CD8-positive, alpha-beta memory T cell (primary cell): ENCODE data around the gene UBE2N. TPM values are rescaled to one million over a fixed set of nuclear protein-coding genes. Genes with fewer than 3 reads are reported as not detected.
A peak's percentile ranks its signal among the peaks of the same experiment; 100 is the strongest.

Experiments
- CTCF ChIA-PET: fragments of 350-600 bp; sonication (Branson Sonifier 250); formaldehyde crosslinking; loops from one replicate; lab custom pipeline; 2021; ENCODE audit warnings: antibody characterized with exemption; lab: Charles Lee
- POLR2A ChIA-PET: fragments of 350-600 bp; sonication (Branson Sonifier 250); formaldehyde crosslinking; loops from one replicate; lab custom pipeline; 2021; ENCODE audit warnings: antibody characterized with exemption; lab: Charles Lee
- DNase-seq, 5 donors: peaks; one replicate each; pipeline versions ENCODE4 v3.0.0 to v3.0.0-alpha.2; 2020 to 2022; ENCODE audit warnings: mixed read lengths in 1 of 5
- H3K27ac ChIP-seq: one replicate; pipeline ENCODE4 v1.7.0; 2013; ENCODE audit warnings: low read depth, mild to moderate bottlenecking, low read length, moderate library complexity
- H3K27me3 ChIP-seq: 2 replicates; pipeline ENCODE4 v1.7.0; 2013; ENCODE audit warnings: low read length, mild to moderate bottlenecking; ENCODE audit not compliant: insufficient read depth, poor library complexity, severe bottlenecking
- H3K36me3 ChIP-seq: 2 replicates; pipeline ENCODE4 v1.7.0; 2013; ENCODE audit warnings: mild to moderate bottlenecking, low read length, moderate library complexity; ENCODE audit not compliant: insufficient read depth
- H3K4me1 ChIP-seq: 2 replicates; pipeline ENCODE4 v1.7.0; 2013; ENCODE audit warnings: mild to moderate bottlenecking, low read length, moderate library complexity; ENCODE audit not compliant: insufficient read depth
- H3K4me3 ChIP-seq: 2 replicates; pipeline ENCODE4 v1.7.0; 2013; ENCODE audit warnings: mild to moderate bottlenecking, low read length
- H3K9me3 ChIP-seq: 2 replicates; pipeline ENCODE4 v1.7.0; 2013; ENCODE audit warnings: mild to moderate bottlenecking, low read length
- H3K27ac Mint-ChIP-seq, 8 donors: one replicate each; pipeline ENCODE4 v1.8.0; 2020 to 2021; ENCODE audit warnings: mixed read lengths in 8 of 8, mild to moderate bottlenecking in 6 of 8, inconsistent platforms in 3 of 8, moderate library complexity in 3 of 8
- H3K27me3 Mint-ChIP-seq, 2 donors: one replicate each; pipeline ENCODE4 v1.8.0; 2020 to 2021; ENCODE audit warnings: mixed read lengths in 2 of 2, mild to moderate bottlenecking in 1 of 2, moderate library complexity in 1 of 2
- H3K36me3 Mint-ChIP-seq, 3 donors: one replicate each; pipeline ENCODE4 v1.8.0; 2020 to 2021; ENCODE audit warnings: mixed read lengths in 3 of 3, inconsistent platforms in 1 of 3, mild to moderate bottlenecking in 1 of 3
- H3K4me1 Mint-ChIP-seq, 3 donors: one replicate each; pipeline ENCODE4 v1.8.0; 2020 to 2021; ENCODE audit warnings: mixed read lengths in 3 of 3, inconsistent platforms in 1 of 3, mild to moderate bottlenecking in 1 of 3
- H3K4me3 Mint-ChIP-seq, 7 donors: one replicate each; pipeline ENCODE4 v1.8.0; 2020 to 2021; ENCODE audit warnings: mixed read lengths in 7 of 7, mild to moderate bottlenecking in 6 of 7, moderate library complexity in 4 of 7, inconsistent platforms in 2 of 7
- H3K9me3 Mint-ChIP-seq, 5 donors: one replicate each; pipeline ENCODE4 v1.8.0; 2020 to 2022; ENCODE audit warnings: mixed read lengths in 5 of 5, mild to moderate bottlenecking in 3 of 5, moderate library complexity in 2 of 5, inconsistent platforms in 1 of 5
- polyA plus RNA-seq: library from polyadenylated mRNA; unstranded; fragments of 300-500 nt; fragmentation: Illumina TruSeq; gene quantifications from one replicate; pipeline ENCODE4 v1.2.3, GENCODE V29; 2021
- total RNA-seq, 2 experiments: library from RNA; stranded (reverse); gene quantifications; one replicate each; pipeline ENCODE4 v1.2.3, GENCODE V29; 2021

The UBE2N gene
- total and polyA plus RNA-seq, 3 experiments from 2014 or later, result 157 to 244 (median 236) TPM

DNA sequence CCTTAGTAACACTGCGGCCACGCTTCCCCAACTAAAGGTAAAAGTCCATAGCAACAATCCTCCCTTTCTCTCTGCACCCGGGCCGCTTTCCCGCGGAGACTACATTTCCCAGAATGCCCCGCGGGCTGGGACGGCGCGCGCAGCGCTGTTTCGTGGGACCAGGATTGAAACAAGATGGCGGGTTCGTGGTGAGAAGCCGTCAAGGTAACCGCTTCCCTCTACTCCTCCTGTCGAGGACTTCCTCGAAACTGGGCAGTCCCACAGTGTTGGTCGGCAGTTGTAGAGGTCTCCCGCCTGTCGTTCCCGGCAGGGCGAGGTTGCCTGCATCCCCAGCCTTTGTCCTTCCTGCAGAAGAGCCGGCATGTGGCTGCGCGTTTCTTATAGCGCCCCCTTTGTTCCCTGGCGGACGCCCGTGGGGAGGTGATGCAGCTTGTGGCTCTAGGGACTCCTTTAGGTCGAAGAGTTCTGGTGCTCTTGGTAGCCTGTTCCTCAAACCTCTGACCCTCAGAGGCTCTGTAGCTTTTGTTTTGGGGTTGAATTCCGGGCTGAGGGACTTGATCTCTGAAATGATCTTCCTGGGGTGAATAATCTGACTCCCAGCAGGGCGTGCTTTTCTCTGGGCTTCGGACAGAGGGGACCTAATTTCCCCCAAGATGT, 25.7 kb upstream of the UBE2N start, which contains the start of gene MRPL42:
Gene MRPL42, plus strand, starts transcription at position 164 of the 657 bp plus-strand sequence. CDS start 1,772 bp downstream, outside the sequence.
- Histone ChIP-seq H3K4me1 (peaks cover 23% of the 10 kb centered on the region), H3K27me3 (no peaks in the 10 kb centered on the region), H3K4me3 (peak within 1 kb of the TSS; percentile 96), H3K27ac (peak within 1 kb of the TSS; percentile 81), H3K9me3 (no peaks in the 10 kb centered on the region), H3K36me3 (no peaks in the 10 kb centered on the region)
- POLR2A ChIA-PET, result interaction anchor here (0.5 to 1.5 kb wide), 9 partner anchors 23 to 1058 kb away, joined by 3 to 6 read pairs (median 4); partner anchors contain the start of genes CRADD and EEA1
- Mint-ChIP-seq H3K4me3 (peak within 1 kb of the TSS; percentile 87 to 97 (median 93)), H3K4me1 (peaks cover 28 to 46% (median 46%) of the 10 kb centered on the region in 3 donors), H3K27ac (peak within 1 kb of the TSS; percentile 91 to 99 (median 96)), H3K36me3 (peaks cover 0 to 29% (median 8%) of the 10 kb centered on the region in 3 donors), H3K9me3 (no peaks in the 10 kb centered on the region), H3K27me3 (peaks cover 0 to 1% of the 10 kb centered on the region in 2 donors)
- peak; percentile 84 to 93 (median 91) for DNase-seq
- CTCF ChIA-PET, result interaction anchor here (0.7 to 2.8 kb wide), 11 partner anchors 9 to 635 kb away, joined by 3 to 9 read pairs (median 3); partner anchors contain the start of gene UBE2N

DNA sequence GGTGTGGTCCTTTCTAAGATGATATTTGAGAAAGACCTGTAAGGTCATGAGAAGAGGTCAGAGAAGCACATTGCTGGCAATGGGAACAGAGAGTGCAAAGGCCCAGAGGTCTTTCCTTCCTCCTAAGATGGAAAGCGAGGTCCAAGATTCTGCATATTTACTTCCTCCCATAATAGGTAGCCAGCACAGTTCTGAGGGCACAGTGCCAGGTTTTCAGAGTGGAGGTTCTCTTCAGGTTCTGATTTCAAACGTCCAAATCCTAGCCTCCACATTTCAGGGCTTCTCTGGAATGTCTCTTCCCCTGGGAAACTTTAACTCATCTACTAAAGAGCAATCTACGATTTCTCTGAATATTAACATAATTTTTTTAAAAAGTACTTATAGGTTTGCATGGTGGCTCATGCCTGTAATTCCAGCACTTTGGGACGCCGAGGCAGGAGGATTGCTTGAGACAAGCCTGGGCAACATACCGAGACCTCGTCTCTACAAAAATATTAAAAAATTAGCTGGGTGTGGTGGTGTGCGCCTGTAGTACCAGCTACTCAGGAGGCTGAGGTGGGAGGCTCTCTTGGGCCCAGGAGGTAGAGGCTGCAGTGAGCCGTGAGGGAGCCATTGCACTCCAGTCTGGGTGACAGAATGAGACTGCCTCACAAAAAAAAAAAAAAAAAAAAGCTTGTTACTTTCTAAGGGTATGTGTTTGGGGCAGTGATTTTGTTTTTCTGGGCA, 25.0 kb upstream of the UBE2N start:
- Histone ChIP-seq H3K4me3 (peak overlapping the region; percentile 96), H3K9me3 (no peaks in the 10 kb centered on the region), H3K4me1 (peaks cover 23% of the 10 kb centered on the region), H3K27me3 (no peaks in the 10 kb centered on the region), H3K27ac (peak overlapping the region; percentile 81), H3K36me3 (no peaks in the 10 kb centered on the region)
- H3K4me3 Mint-ChIP-seq, result peak overlapping the region; percentile 87 to 97 (median 93)
- DNase-seq, result peak in 1 of 5 donors; percentile 1
- H3K4me1 Mint-ChIP-seq, result peaks cover 28 to 44% (median 42%) of the 10 kb centered on the region in 3 donors
- no peaks in the 10 kb centered on the region for H3K9me3 Mint-ChIP-seq
- H3K27me3 Mint-ChIP-seq, result peaks cover 0 to 1% of the 10 kb centered on the region in 2 donors
- peaks cover 0 to 25% (median 5%) of the 10 kb centered on the region in 3 donors for H3K36me3 Mint-ChIP-seq
- ChIA-PET CTCF (interaction anchor here (1.0 to 2.8 kb wide), 6 partner anchors 10 to 635 kb away, joined by 3 to 9 read pairs (median 4); partner anchors contain the start of gene UBE2N), POLR2A (interaction anchor here (0.5 to 1.5 kb wide), 9 partner anchors 23 to 1058 kb away, joined by 3 to 6 read pairs (median 4); partner anchors contain the start of genes CRADD and EEA1)
- peak overlapping the region; percentile 91 to 99 (median 96) for H3K27ac Mint-ChIP-seq

DNA sequence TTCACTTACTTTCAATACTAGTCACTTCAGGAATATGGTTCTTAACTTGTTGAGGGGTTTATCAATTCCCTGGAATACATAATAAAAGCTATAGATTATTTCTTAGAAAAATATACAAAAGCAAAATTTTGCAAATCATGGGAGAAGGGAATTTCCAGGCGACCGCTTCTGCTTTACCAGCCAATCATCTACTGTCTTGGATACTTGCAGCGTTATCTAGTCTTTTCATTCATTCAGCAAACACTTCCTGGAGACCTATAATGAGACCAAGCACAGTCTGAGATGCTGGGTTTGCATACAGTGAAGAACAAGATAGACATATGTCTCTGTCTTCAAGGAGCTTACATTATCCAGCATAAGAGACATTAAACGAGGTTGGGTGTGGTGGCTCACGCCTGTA, 24.1 kb upstream of the UBE2N start:
- peaks cover 28 to 38% (median 38%) of the 10 kb centered on the region in 3 donors for H3K4me1 Mint-ChIP-seq

DNA sequence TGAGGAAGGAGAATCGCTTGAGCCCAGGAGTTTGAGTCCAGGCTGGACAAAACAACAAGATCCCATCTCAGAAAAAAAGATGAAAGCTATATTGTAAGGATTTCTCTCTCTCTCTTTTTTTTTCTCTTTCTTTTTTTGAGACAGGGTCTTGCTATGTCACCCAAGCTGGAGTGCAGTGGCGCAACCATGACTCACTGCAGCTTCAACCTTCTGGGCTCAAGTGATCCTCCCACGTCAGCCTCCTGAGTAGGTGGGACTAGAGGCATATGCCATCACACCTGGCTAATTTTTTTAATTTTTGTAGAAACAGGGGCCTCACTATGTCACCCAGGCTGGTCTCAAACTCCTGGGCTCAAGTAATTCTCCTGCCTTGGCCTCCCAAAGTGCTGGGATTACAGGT, 19.8 kb upstream of the UBE2N start:
- Histone ChIP-seq H3K4me3 (no peak overlapping the region), H3K27me3 (no peaks in the 10 kb centered on the region), H3K36me3 (no peaks in the 10 kb centered on the region), H3K27ac (no peak overlapping the region), H3K4me1 (no peaks in the 10 kb centered on the region), H3K9me3 (no peaks in the 10 kb centered on the region)
- no peaks in the 10 kb centered on the region for H3K36me3 Mint-ChIP-seq
- no peaks in the 10 kb centered on the region for H3K9me3 Mint-ChIP-seq
- CTCF ChIA-PET, result no interaction called here
- peaks cover 0 to 3% of the 10 kb centered on the region in 2 donors for H3K27me3 Mint-ChIP-seq
- no peak overlapping the region for H3K27ac Mint-ChIP-seq
- POLR2A ChIA-PET, result no interaction called here
- H3K4me1 Mint-ChIP-seq, result no peaks in the 10 kb centered on the region
- DNase-seq, result no peak
- H3K4me3 Mint-ChIP-seq, result no peak overlapping the region

More for the DNA sequence above, 24.1 kb upstream of the UBE2N start:
- POLR2A ChIA-PET, result no interaction called here
- Histone ChIP-seq H3K27ac (no peak overlapping the region), H3K4me1 (peaks cover 23% of the 10 kb centered on the region), H3K27me3 (no peaks in the 10 kb centered on the region), H3K4me3 (no peak overlapping the region), H3K9me3 (no peaks in the 10 kb centered on the region), H3K36me3 (no peaks in the 10 kb centered on the region)
- Mint-ChIP-seq H3K4me3 (peak overlapping the region in 6 of 7 donors; percentile 23 to 70 (median 52)), H3K36me3 (peaks cover 0 to 19% (median 5%) of the 10 kb centered on the region in 3 donors), H3K9me3 (no peaks in the 10 kb centered on the region), H3K27me3 (peaks cover 0 to 3% of the 10 kb centered on the region in 2 donors), H3K27ac (peak overlapping the region in 2 of 8 donors; percentile 24 to 81)
- CTCF ChIA-PET, result interaction anchor here (0.6 to 2.8 kb wide), 3 partner anchors 12 to 1226 kb away, joined by 4 to 9 read pairs (median 4); partner anchors contain the start of gene UBE2N
- no peak for DNase-seq

DNA sequence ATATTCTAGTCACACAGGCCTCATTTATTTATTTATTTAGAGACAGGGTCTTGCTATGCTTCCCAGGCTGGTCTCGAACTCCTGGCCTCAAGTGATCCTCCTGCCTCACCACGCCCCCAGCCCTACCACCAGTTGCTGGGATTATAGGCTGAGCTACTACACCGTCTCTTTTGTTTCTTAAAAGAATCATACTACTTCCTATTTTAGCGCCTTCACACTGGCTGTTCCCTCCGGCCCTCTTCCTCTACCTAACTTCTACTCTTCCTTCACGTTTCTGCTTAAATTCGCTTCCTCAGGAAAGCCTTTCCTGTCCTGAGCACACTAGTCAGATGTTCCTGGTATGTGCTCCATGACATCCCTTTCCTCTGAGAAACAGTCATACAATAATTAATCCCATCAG, 19.2 kb upstream of the UBE2N start:
- Histone ChIP-seq H3K36me3 (no peaks in the 10 kb centered on the region), H3K4me1 (no peaks in the 10 kb centered on the region), H3K9me3 (no peaks in the 10 kb centered on the region), H3K27ac (no peak overlapping the region), H3K27me3 (no peaks in the 10 kb centered on the region), H3K4me3 (no peak overlapping the region)
- Mint-ChIP-seq H3K9me3 (no peaks in the 10 kb centered on the region), H3K27ac (no peak overlapping the region), H3K36me3 (no peaks in the 10 kb centered on the region), H3K4me1 (no peaks in the 10 kb centered on the region), H3K4me3 (no peak overlapping the region), H3K27me3 (peaks cover 3 to 5% of the 10 kb centered on the region in 2 donors)
- ChIA-PET POLR2A (interaction anchor here (0.7 kb wide), 1 partner anchor 14 kb away, joined by 4 read pairs; no protein-coding TSS in a partner anchor), CTCF (no interaction called here)
- DNase-seq, result no peak

DNA sequence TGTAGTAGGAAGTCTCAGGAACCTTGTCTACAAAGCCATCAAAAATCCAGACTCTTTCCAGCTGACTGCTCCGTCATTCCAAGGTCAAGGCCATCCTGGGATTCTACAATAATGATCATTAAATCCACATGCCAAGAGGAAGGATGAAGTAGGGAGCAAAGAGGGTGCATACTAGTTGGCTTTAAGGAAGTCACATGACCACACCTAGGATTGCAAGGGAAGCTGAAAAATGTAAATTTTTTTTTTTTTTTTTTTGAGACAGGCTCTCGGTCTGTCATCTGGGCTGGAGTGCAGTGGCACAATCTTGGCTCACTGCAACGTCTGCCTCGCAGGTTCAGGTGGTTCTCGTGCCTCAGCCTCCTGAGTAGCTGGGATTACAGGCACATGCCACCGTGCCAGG, 18.3 kb upstream of the UBE2N start:
- ChIA-PET CTCF (no interaction called here), POLR2A (interaction anchor here (0.7 kb wide), 1 partner anchor 15 kb away, joined by 4 read pairs; no protein-coding TSS in a partner anchor)
- Histone ChIP-seq H3K27ac (no peak overlapping the region), H3K27me3 (no peaks in the 10 kb centered on the region), H3K36me3 (no peaks in the 10 kb centered on the region), H3K4me3 (no peak overlapping the region), H3K9me3 (no peaks in the 10 kb centered on the region), H3K4me1 (no peaks in the 10 kb centered on the region)
- Mint-ChIP-seq H3K27me3 (peaks cover 1 to 9% of the 10 kb centered on the region in 2 donors), H3K4me1 (no peaks in the 10 kb centered on the region), H3K36me3 (no peaks in the 10 kb centered on the region), H3K27ac (no peak overlapping the region), H3K9me3 (no peaks in the 10 kb centered on the region), H3K4me3 (no peak overlapping the region)
- no peak for DNase-seq

DNA sequence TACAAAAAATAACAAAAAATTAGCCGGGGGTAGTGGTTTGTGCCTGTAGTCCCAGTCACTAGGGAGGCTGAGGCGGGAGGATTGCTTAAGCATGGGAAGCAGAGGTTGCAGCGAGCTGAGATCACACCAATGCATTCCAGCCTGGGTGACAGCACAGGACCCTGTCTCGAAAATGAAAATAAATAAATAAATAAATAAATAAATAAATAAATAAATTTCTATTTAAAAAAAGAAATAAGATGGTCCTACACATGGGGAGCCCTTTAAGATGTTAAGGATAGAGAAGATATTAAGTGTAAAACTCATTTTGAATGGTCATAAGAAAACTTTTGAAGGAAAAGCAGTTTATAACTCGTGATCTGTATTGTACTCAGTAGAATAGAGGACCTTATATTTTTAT, 17.4 kb upstream of the UBE2N start:
- no peaks in the 10 kb centered on the region for H3K4me1 ChIP-seq
- POLR2A ChIA-PET, result no interaction called here
- Mint-ChIP-seq H3K27ac (no peak overlapping the region), H3K36me3 (no peaks in the 10 kb centered on the region), H3K27me3 (peaks cover 1 to 9% of the 10 kb centered on the region in 2 donors), H3K9me3 (no peaks in the 10 kb centered on the region), H3K4me3 (no peak overlapping the region), H3K4me1 (no peaks in the 10 kb centered on the region)
- no peak overlapping the region for H3K27ac ChIP-seq
- CTCF ChIA-PET, result interaction anchor here (1.1 kb wide), 1 partner anchor 9 kb away, joined by 3 read pairs; no protein-coding TSS in a partner anchor
- H3K36me3 ChIP-seq, result no peaks in the 10 kb centered on the region
- no peak overlapping the region for H3K4me3 ChIP-seq
- no peak for DNase-seq
- H3K9me3 ChIP-seq, result no peaks in the 10 kb centered on the region
- H3K27me3 ChIP-seq, result no peaks in the 10 kb centered on the region
